KOPT-K1 (cell line): Measurements from ENCODE around the gene C2CD2.
"Not testable (repeated sequence)": the region's sequence is repeated elsewhere in the genome, so short reads cannot be mapped to it uniquely, and the experiment has no call there.

Source experiments
- H3K27ac ChIP-seq: fragments of 200-600 bp; sonication (generic); 2 replicates; pipeline ENCODE4 v1.5.1; 2016; ENCODE audit warnings: antibody characterized with exemption, mild to moderate bottlenecking, low read depth, low read length; ENCODE audit not compliant: poor library complexity, severe bottlenecking
- H3K36me3 ChIP-seq: fragments of 200-600 bp; sonication (generic); 2 replicates; pipeline ENCODE4 v1.5.1; 2017; ENCODE audit warnings: antibody characterized with exemption, mild to moderate bottlenecking, low read length, moderate library complexity; ENCODE audit not compliant: insufficient read depth
- H3K9me3 ChIP-seq: fragments of 200-600 bp; sonication (generic); 2 replicates; pipeline ENCODE4 v1.5.1; 2017; ENCODE audit warnings: antibody characterized with exemption, low read length, mild to moderate bottlenecking; ENCODE audit not compliant: insufficient read depth, poor library complexity, severe bottlenecking

C2CD2 gene

GRCh38 chr21:41953831-41954653 lies at the start of gene C2CD2:
Gene C2CD2 (minus strand): TSS chr21:41954018. CDS start chr21:41953648, 370 bp downstream.
- Histone ChIP-seq H3K27ac (no peak within 1 kb of the TSS), H3K9me3 (no peaks in the 10 kb centered on the region), H3K36me3 (no peaks in the 10 kb centered on the region)

GRCh38 chr21:42003051-42003461 lies 49.2 kb upstream of the C2CD2 start:
- peaks cover 74% of the 10 kb centered on the region for H3K36me3 ChIP-seq
- no peaks in the 10 kb centered on the region for H3K9me3 ChIP-seq
- H3K27ac ChIP-seq: no peak overlapping the region

DNA sequence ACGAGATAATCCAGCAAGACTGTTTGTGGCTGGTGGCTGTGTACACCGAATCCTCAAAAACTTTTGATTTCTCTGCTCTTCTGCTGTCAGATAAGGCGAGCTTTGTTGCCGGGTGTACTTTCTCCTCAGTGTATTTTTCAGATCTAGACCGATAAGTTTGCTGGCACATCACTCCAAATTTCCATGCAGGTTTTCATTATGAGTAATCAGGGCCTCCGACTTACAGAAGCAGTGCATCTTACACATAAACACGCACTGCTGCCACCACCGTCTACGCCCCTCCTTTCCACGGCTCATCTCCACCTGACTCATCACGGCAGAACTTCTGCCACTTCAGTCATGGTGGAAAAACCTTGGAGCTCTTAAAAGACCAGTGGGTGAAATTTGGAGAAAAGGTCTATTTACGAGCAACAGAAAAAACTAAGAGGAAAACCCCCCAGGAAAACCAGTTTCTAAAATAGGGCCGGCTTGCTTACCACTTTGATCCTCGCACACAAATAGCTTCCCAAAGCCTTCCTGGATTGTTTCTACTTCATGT lies 48.7 kb upstream of the C2CD2 start:
- H3K27ac ChIP-seq: no peak overlapping the region
- H3K36me3 ChIP-seq: peaks cover 74% of the 10 kb centered on the region
- H3K9me3 ChIP-seq: peaks cover 5% of the 10 kb centered on the region

- Histone ChIP-seq H3K36me3 (peaks cover 74% of the 10 kb centered on the region), H3K9me3 (peaks cover 11% of the 10 kb centered on the region), H3K27ac (no peak overlapping the region)
Measured at GRCh38 chr21:42001781-42002180, 48.0 kb upstream of the C2CD2 start.

GRCh38 chr21:42000908-42001307 lies 47.1 kb upstream of the C2CD2 start:
- H3K9me3 ChIP-seq: peaks cover 20% of the 10 kb centered on the region
- H3K36me3 ChIP-seq: peaks cover 79% of the 10 kb centered on the region
- no peak overlapping the region for H3K27ac ChIP-seq

DNA sequence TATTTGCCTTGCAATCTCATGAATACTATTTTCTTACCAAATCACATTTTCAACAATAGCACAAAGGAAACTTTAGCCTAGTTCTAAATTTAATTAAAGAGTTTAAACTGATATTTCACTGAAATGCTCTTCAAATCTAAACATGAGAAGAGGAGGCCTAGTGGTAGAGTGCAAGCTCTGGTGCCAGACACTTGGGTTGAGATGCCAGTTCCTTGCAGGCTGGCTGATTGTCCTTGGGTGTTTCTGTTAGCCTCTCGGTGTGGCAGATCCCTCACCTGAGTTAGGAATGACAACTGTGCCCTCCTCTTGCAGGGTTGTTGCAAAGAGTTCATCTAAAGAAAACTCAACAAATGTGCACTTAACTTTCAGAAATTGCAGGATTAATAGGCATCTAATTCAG lies 43.8 kb upstream of the C2CD2 start:
- peaks cover 30% of the 10 kb centered on the region for H3K9me3 ChIP-seq
- H3K36me3 ChIP-seq: peaks cover 96% of the 10 kb centered on the region
- no peak overlapping the region for H3K27ac ChIP-seq

GRCh38 chr21:41995577-41995976 lies 41.8 kb upstream of the C2CD2 start:
- peaks cover 98% of the 10 kb centered on the region for H3K36me3 ChIP-seq

GRCh38 chr21:41994613-41995012 lies 40.8 kb upstream of the C2CD2 start:
- H3K27ac ChIP-seq: not testable (repeated sequence)
- H3K9me3 ChIP-seq: peaks cover 30% of the 10 kb centered on the region
- H3K36me3 ChIP-seq: peaks cover 91% of the 10 kb centered on the region

More at GRCh38 chr21:41995577-41995976, 41.8 kb upstream of the C2CD2 start:
- Histone ChIP-seq H3K9me3 (peaks cover 30% of the 10 kb centered on the region), H3K27ac (no peak overlapping the region)

DNA sequence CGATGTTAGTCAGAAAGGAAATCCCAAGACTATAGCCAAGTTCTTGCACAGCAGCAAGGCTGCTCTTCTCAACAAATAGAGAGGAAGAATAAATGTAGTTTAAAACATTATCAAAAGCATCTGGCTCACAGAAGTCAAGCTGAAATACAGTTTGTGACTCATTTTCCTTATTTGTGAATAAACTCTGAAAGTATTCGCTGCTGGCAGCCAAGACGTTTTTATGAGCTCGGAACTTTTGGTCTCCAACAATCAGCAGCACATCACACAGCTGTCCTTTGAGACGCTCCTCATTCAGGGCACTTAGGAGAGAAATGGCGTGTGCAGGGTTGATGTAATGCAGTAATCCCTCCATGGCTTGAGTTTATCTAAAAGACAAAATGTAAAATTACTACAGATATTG lies 39.9 kb upstream of the C2CD2 start:
- Histone ChIP-seq H3K9me3 (peaks cover 30% of the 10 kb centered on the region), H3K27ac (no peak overlapping the region), H3K36me3 (peaks cover 82% of the 10 kb centered on the region)

DNA sequence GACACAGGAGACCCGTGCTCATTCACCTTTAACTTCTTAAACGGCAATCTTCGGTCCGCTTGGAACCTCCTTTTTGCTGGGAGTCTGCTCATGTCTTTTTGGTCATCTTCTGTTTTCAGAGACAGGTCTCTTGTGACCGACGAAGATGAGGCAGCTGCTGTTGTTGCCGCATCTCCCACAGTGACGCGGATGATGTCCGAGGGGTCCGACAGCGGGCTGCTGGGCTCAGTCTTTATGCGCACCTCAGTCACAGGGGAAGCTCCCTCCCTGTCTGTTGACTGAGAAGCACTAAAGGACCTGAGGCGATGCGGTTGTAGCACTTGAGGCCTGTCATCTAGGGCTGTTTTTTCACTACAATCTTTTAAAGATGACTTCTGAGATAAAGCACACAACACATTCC lies 38.8 kb upstream of the C2CD2 start:
- no peak overlapping the region for H3K27ac ChIP-seq
- H3K36me3 ChIP-seq: peaks cover 71% of the 10 kb centered on the region
- H3K9me3 ChIP-seq: peaks cover 26% of the 10 kb centered on the region

- H3K36me3 ChIP-seq: peaks cover 62% of the 10 kb centered on the region
- H3K9me3 ChIP-seq: peaks cover 18% of the 10 kb centered on the region
- no peak overlapping the region for H3K27ac ChIP-seq
Measured at GRCh38 chr21:41991659-41992058, 37.8 kb upstream of the C2CD2 start.

- H3K9me3 ChIP-seq: no peaks in the 10 kb centered on the region
- H3K27ac ChIP-seq: no peak overlapping the region
- H3K36me3 ChIP-seq: peaks cover 43% of the 10 kb centered on the region
Measured at GRCh38 chr21:41989698-41990097, 35.9 kb upstream of the C2CD2 start.

GRCh38 chr21:41987310-41987709 lies 33.5 kb upstream of the C2CD2 start:
- no peak overlapping the region for H3K27ac ChIP-seq
- H3K36me3 ChIP-seq: peaks cover 20% of the 10 kb centered on the region
- no peaks in the 10 kb centered on the region for H3K9me3 ChIP-seq

GRCh38 chr21:41985662-41986416 lies 32.0 kb upstream of the C2CD2 start:
- Histone ChIP-seq H3K27ac (no peak overlapping the region), H3K9me3 (no peaks in the 10 kb centered on the region), H3K36me3 (peaks cover 6% of the 10 kb centered on the region)

GRCh38 chr21:41983229-41983628 lies 29.4 kb upstream of the C2CD2 start:
- Histone ChIP-seq H3K27ac (no peak overlapping the region), H3K9me3 (peaks cover 11% of the 10 kb centered on the region), H3K36me3 (no peaks in the 10 kb centered on the region)
